ENCODE data around the gene FRMD5. TPM values are rescaled to one million over a fixed set of nuclear protein-coding genes. Genes with fewer than 3 reads are reported as not detected.

Gene FRMD5
- polyA plus RNA-seq, 3 donors = not detected

GRCh38 chr15:43955140-43955539 is 239.9 kb downstream of the FRMD5 start:
- intact Hi-C loops (cut with micrococcal nuclease) = no loop called here
- H3K4me3 Mint-ChIP-seq = no peak overlapping the region
- Histone ChIP-seq H3K27ac (ENCODE audit: low read depth in 1 of 2, low read length in 2 of 2) (no peak overlapping the region), H3K9ac (ENCODE audit: insufficient read depth, low read length, poor library complexity, severe bottlenecking) (no peak overlapping the region), H3K4me1 (ENCODE audit: control insufficient read depth in 1 of 2, insufficient read depth in 2 of 2, low read length in 2 of 2) (no peaks in the 10 kb centered on the region), H2AFZ (ENCODE audit: insufficient read depth, low read depth, low read length, poor library complexity, severe bottlenecking) (no peak overlapping the region), H4K20me1 (ENCODE audit: insufficient read depth, low read length) (no peaks in the 10 kb centered on the region), H3K4me2 (replicated peaks; ENCODE audit: extremely low read depth, low read length, poor library complexity, severe bottlenecking) (no peak overlapping the region), H3K79me2 (ENCODE audit: insufficient read depth, low read length) (no peaks in the 10 kb centered on the region), H3K9me3 (replicated peaks in 1 of 2; ENCODE audit: control insufficient read depth in 1 of 2, insufficient read depth in 1 of 2, low read length in 2 of 2) (no peaks in the 10 kb centered on the region), H3K36me3 (replicated peaks in 1 of 2; ENCODE audit: control insufficient read depth in 1 of 2, insufficient read depth in 2 of 2, low read length in 2 of 2) (no peaks in the 10 kb centered on the region), H3K27me3 (ENCODE audit: control insufficient read depth in 2 of 2, insufficient read depth in 2 of 2, low read length in 2 of 2) (peaks cover 0 to 2% of the 10 kb centered on the region in 2 donors), H3K4me3 (replicated peaks in 1 of 3; ENCODE audit: low read depth in 2 of 3, low read length in 3 of 3) (no peak overlapping the region)
- no peak for DNase-seq
- H3K27ac Mint-ChIP-seq = no peak overlapping the region
- H3K27me3 Mint-ChIP-seq (ENCODE audit: low read depth in 3 of 3) = peaks cover 3 to 22% (median 10%) of the 10 kb centered on the region in 3 donors
- peaks cover 0 to 4% (median 0%) of the 10 kb centered on the region in 7 donors for H3K9me3 Mint-ChIP-seq
- 100% methylated on average over 1 of the region's 1 CpG for WGBS (ENCODE audit: insufficient coverage)
- no peaks in the 10 kb centered on the region for H3K4me1 Mint-ChIP-seq
- no peak for TF ChIP-seq CTCF (IDR thresholded peaks at IDR 0.05)
- H3K36me3 Mint-ChIP-seq = no peaks in the 10 kb centered on the region

DNA sequence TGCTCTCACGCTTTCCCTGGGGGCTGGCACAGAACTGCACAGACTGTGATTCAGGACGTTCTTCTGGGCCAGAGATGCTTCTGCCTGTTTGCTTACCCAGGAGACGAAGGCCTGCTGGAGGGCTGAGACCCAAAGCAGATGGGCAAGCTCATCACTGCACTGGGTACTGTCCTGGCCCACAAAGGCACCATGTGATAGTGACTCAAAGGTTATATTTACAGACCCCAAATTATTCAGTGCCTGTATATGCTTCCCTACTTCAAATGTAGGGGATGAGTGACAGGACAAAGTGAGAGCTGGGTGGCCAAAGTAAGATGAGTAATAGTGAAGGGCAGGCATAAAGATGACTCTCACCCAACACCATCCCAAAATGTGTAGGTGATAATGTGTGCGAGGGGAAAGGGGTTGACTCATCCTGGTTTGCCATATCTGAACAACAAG is 240.9 kb downstream of the FRMD5 start:
- Histone ChIP-seq H3K36me3 (replicated peaks in 1 of 2; ENCODE audit: control insufficient read depth in 1 of 2, insufficient read depth in 2 of 2, low read length in 2 of 2) (no peaks in the 10 kb centered on the region), H3K4me2 (replicated peaks; ENCODE audit: extremely low read depth, low read length, poor library complexity, severe bottlenecking) (no peak overlapping the region), H3K9ac (ENCODE audit: insufficient read depth, low read length, poor library complexity, severe bottlenecking) (no peak overlapping the region), H3K27ac (ENCODE audit: low read depth in 1 of 2, low read length in 2 of 2) (no peak overlapping the region), H4K20me1 (ENCODE audit: insufficient read depth, low read length) (no peaks in the 10 kb centered on the region), H3K27me3 (ENCODE audit: control insufficient read depth in 2 of 2, insufficient read depth in 2 of 2, low read length in 2 of 2) (peaks cover 0 to 2% of the 10 kb centered on the region in 2 donors), H3K4me1 (ENCODE audit: control insufficient read depth in 1 of 2, insufficient read depth in 2 of 2, low read length in 2 of 2) (no peaks in the 10 kb centered on the region), H3K4me3 (replicated peaks in 1 of 3; ENCODE audit: low read depth in 2 of 3, low read length in 3 of 3) (no peak overlapping the region), H3K79me2 (ENCODE audit: insufficient read depth, low read length) (no peaks in the 10 kb centered on the region), H3K9me3 (replicated peaks in 1 of 2; ENCODE audit: control insufficient read depth in 1 of 2, insufficient read depth in 1 of 2, low read length in 2 of 2) (no peaks in the 10 kb centered on the region), H2AFZ (ENCODE audit: insufficient read depth, low read depth, low read length, poor library complexity, severe bottlenecking) (no peak overlapping the region)
- Mint-ChIP-seq H3K27ac (peak overlapping the region in 1 of 7 donors; percentile 57), H3K27me3 (ENCODE audit: low read depth in 3 of 3) (peaks cover 3 to 21% (median 6%) of the 10 kb centered on the region in 3 donors), H3K4me1 (no peaks in the 10 kb centered on the region), H3K4me3 (peak overlapping the region in 1 of 2 donors; percentile 13), H3K9me3 (no peaks in the 10 kb centered on the region), H3K36me3 (no peaks in the 10 kb centered on the region)
- WGBS (ENCODE audit: insufficient coverage) = 81% methylated on average over 3 of the region's 4 CpGs
- no peak for DNase-seq
- intact Hi-C loops (cut with micrococcal nuclease) = no loop called here
- TF ChIP-seq CTCF (IDR thresholded peaks at IDR 0.05) = no peak
